Measurements from ENCODE around the gene C10orf90. TPM values are rescaled to one million over a fixed set of nuclear protein-coding genes. Genes with fewer than 3 reads are reported as not detected.

The C10orf90 gene
- total and polyA plus RNA-seq, 3 donors from 2014 or later = 4.3 to 17.6 (median 10.3) TPM

DNA sequence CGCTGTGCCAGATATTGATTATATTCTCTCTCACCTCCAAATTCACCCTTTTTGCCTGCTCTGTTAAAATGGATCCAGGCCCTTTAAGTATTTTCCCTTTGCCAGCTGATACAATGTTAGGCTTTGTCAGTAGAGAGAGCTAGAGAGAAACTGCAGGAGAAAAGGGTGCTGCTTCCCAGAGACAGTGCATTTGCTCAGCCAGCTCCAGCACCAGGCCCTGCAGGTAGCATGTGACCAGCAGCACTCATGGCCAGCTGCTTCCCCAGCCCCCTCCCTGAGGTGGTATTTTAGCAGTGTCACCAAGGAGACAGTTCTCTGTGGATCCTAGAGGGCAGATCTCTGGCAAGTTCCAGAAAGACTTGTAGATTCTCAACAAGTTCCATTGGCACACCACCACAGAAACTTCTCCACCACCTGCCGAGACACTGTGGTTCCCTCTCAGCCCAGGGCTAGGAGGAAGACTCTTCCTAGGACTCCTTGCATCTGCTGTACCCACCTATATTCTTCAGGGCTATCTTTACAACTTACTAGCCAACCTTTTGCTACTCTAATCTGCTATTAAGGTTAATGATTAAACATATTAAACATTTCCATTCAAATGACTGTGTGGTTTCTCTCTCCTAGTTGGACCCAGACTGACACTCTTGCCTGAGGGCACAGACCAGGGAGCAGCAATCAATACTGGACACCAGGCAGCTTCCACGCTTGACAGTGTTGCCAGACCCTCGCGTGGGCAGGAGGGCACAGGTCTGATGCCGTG, 246.6 kb downstream of the C10orf90 start:
- H3K4me1 ChIP-seq = no peaks in the 10 kb centered on the region
- no peak for TF ChIP-seq POLR2A (IDR thresholded peaks at IDR 0.05)
- TF ChIP-seq, protein P1, sequence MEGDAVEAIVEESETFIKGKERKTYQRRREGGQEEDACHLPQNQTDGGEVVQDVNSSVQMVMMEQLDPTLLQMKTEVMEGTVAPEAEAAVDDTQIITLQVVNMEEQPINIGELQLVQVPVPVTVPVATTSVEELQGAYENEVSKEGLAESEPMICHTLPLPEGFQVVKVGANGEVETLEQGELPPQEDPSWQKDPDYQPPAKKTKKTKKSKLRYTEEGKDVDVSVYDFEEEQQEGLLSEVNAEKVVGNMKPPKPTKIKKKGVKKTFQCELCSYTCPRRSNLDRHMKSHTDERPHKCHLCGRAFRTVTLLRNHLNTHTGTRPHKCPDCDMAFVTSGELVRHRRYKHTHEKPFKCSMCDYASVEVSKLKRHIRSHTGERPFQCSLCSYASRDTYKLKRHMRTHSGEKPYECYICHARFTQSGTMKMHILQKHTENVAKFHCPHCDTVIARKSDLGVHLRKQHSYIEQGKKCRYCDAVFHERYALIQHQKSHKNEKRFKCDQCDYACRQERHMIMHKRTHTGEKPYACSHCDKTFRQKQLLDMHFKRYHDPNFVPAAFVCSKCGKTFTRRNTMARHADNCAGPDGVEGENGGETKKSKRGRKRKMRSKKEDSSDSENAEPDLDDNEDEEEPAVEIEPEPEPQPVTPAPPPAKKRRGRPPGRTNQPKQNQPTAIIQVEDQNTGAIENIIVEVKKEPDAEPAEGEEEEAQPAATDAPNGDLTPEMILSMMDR (IDR thresholded peaks at IDR 0.05) = no peak
- WGBS, 2 donors = 92% methylated on average over 6 of the region's 6 CpGs

DNA sequence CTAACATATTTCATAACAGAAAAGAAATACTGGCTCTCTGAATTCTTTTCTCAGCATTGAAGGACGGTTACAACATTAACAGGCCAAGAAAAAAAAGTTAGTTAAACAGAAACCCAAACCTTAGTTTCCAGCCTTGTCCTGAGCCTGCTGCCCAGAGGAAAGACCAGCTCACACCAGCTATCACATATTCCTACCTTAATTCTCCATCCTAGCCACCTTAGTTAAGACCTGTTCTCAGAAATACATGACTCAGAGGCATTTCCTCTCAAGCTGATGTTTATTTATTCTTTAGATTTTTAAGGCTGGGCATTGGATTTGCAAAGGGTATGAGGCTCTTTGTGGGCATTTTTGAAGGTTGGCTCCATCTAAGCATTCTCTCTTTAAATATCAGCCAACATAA, 247.9 kb downstream of the C10orf90 start:
- Histone ChIP-seq H3K9me3 (no peaks in the 10 kb centered on the region), H3K4me3 (no peak overlapping the region), H3K36me3 (ENCODE audit: low read depth, missing control alignments) (no peaks in the 10 kb centered on the region), H3K27me3 (no peaks in the 10 kb centered on the region), H3K4me1 (no peaks in the 10 kb centered on the region), H3K27ac (no peak overlapping the region)
- DNase-seq = no peak
- WGBS, 2 donors = 88% methylated on average over 1 of the region's 1 CpG
- TF ChIP-seq, protein P1 (IDR thresholded peaks at IDR 0.05) = no peak
- no peak for TF ChIP-seq POLR2A (IDR thresholded peaks at IDR 0.05)
- intact Hi-C loops (cut with DNase I; ENCODE audit: low total_unique reads) = no loop called here

More for the DNA sequence above, 246.6 kb downstream of the C10orf90 start:
- Histone ChIP-seq H3K27me3 (no peaks in the 10 kb centered on the region), H3K9me3 (no peaks in the 10 kb centered on the region), H3K4me3 (no peak overlapping the region), H3K36me3 (ENCODE audit: low read depth, missing control alignments) (no peaks in the 10 kb centered on the region), H3K27ac (no peak overlapping the region)
- intact Hi-C loops (cut with DNase I; ENCODE audit: low total_unique reads) = no loop called here
- no peak for DNase-seq

DNA sequence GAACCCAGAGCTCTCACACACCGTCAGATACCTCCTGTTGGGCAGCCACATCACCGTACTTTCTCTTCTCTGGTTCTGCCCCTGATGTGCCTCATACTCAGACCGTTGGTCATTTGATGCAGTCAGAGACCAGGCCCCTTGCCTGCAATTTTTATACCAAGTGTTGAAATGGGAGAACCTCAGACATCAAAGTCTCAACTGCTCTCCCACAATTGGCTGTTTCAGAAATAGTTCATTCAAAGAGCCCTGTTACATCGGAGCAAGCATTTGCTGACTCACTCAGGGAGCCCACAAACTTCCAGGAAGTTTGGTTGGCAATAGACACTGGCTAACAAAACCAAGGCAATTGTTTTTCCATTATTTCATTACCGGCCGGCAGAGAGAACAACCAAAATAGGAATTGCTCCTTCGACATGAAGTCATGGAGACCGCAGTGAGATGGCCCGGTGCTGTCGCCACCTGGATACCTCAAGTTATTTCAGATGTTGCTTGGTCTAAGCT, 248.7 kb downstream of the C10orf90 start:
- Histone ChIP-seq H3K4me1 (no peaks in the 10 kb centered on the region), H3K4me3 (no peak overlapping the region), H3K9me3 (no peaks in the 10 kb centered on the region), H3K27ac (no peak overlapping the region), H3K27me3 (no peaks in the 10 kb centered on the region), H3K36me3 (ENCODE audit: low read depth, missing control alignments) (no peaks in the 10 kb centered on the region)
- intact Hi-C loops (cut with DNase I; ENCODE audit: low total_unique reads) = no loop called here
- DNase-seq = no peak
- 81% methylated on average over 10 of the region's 10 CpGs for WGBS, 2 donors
- no peak for TF ChIP-seq POLR2A (IDR thresholded peaks at IDR 0.05)
- TF ChIP-seq, protein P1 (IDR thresholded peaks at IDR 0.05) = no peak

DNA sequence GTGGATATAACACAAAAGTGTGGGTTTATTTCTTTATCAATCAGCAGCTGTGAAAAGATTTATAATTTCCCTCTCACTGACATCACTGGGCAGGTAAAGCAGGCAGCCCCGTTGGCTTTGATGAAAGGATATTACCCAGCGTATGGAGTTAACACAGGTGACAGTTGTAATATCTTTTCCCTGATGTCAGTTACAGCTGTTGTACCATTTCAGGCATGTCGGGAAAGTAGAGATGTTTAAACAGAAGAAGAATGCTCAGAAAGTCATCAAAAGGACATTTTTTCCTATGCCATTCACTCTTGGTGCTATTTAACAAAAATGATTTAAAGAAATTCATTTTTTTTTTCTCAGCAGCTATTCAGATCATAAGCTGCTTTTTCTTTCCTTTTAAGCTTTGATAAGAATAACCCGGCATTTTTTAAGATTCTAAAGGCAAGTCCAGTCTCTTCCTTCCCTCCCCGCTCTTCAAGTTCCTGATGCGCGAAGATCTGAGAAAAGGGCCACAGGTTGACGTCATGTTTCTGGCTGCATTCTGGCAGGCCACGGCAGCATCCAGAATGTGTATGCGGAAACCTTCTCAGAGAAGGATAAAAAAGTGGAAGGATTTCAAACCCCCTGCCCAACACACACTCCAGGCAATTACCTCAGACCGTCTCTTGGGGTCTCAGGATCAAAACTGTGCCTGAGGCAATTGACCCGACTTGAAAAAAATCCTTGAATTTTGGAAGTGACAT, 249.8 kb downstream of the C10orf90 start:
- no peaks in the 10 kb centered on the region for H3K9me3 ChIP-seq
- no peaks in the 10 kb centered on the region for H3K36me3 ChIP-seq (ENCODE audit: low read depth, missing control alignments)
- no peak overlapping the region for H3K27ac ChIP-seq
- no peak overlapping the region for H3K4me3 ChIP-seq
- H3K27me3 ChIP-seq = no peaks in the 10 kb centered on the region
- TF ChIP-seq, protein P1 (IDR thresholded peaks at IDR 0.05) = no peak
- no peak for TF ChIP-seq POLR2A (IDR thresholded peaks at IDR 0.05)
- intact Hi-C loops (cut with DNase I; ENCODE audit: low total_unique reads) = no loop called here
- DNase-seq = no peak
- WGBS, 2 donors = 76 to 80% methylated on average over 12 of the region's 12 CpGs
- no peaks in the 10 kb centered on the region for H3K4me1 ChIP-seq

All from testis (tissue), 3 donors.